COLO668 (cell line): ENCODE measurements around the gene PAK2.
A peak's percentile ranks its signal among the peaks of the same experiment; 100 is the strongest.
"Not testable (repeated sequence)": the region's sequence is repeated elsewhere in the genome, so short reads cannot be mapped to it uniquely, and the experiment has no call there.

ENCODE experiments used
- DNase-seq: peaks from one replicate; lab custom pipeline; 2025; ENCODE audit not compliant: unreplicated experiment; lab: John Stamatoyannopoulos, UW

The PAK2 gene

DNA sequence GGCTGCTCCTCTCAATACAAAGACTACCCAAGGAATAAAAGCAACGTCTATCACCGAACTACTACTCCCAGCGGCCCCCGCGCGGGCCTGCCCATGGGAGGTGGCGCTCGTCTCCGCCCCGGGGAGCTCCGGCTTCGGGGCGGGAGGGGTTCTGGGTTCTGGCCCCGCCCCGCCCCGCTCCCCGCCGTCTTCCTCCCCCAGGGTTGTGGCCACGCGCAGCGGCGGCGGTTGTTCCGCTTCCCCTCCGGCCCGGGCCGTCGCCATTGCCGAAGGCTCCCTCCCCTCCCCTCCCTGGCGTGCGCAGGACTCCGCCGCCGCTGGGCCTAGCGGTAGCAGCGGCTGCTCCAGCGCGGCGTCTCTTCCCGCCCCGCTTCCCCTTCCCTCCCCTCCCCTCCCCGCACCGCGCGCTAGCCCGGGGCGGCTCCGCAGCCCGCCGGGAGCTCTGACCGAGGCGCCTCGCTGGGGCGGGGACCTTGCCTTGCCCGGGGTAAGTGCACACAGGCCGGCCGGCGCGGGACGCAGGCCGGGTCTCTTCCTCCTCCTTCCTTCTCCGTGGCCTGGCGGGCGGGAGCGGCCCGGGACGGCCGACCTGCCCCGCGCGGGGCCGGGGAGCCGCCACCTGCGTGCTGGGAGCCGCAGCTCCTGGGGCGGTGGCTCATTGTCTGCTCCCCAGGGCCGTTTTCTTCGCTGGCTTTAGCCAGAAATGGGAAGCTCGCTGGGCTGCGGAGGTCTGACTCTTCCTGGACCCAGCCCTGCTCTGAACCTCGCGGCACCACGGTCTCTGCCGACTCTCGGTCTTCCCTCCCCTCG is at the start of gene PAK2:
Gene PAK2, plus strand, starts transcription at position 187 of the 810 bp plus-strand sequence. CDS start 42,790 bp downstream, outside the sequence.
- peak; percentile 88 for DNase-seq

GRCh38 chr3:196689941-196690660 is 49.6 kb upstream of the PAK2 start:
- no peak for DNase-seq

DNA sequence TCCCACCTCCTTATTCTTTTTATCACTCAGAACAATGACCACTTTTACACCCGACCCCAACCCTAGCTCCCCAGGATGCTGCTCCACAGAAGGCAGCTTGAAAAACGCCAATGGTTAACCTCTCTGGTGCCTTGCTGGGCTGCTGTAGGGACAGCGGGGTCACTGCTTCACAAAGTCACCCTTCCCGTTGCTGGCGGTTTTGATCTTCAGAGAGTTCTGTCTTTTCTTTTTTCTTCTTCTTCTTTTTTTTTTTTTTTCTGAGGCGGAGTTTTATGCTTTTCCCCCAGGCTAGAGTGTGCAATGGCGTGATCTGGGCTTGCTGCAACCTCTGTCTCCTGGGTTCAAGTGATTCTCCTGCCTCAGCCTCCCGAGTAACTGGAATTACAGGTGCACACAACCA is 48.3 kb upstream of the PAK2 start:
- no peak for DNase-seq

GRCh38 chr3:196694202-196694638 is 45.4 kb upstream of the PAK2 start:
- no peak for DNase-seq

DNA sequence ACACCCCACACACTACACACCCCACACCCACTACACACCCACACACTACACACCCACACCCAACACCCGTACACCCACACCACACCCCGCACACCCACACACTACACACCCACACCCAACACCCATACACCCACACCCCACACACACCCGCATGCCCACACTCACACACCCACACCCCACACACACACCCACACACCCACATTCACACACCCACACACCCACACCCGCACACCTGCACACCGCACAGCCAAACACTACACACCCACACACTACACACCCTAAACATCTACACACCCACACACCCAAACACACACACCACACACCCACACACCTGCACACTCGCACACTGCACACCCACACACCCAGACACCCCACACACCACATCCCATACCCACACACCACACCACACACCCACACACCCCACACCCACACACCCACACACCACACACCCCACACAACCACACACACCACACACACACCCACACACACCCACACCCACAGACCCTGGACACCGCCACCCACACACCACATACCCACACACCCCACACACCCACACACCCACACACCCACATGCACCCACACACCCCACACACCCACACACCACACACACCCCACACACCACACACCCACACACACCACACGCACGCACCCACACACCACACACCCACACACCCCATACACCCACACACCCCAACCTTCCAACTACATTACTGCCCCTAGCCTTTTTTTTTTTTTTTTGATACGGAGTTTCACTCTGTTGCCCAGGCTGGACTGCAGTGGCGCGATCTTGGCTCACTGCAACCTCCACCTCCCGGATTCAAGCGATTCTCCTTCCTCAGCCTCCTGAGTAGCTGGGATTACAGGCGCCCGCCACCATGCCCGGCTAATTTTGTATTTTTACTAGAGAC is 44.5 kb upstream of the PAK2 start:
- DNase-seq, result no peak

DNA sequence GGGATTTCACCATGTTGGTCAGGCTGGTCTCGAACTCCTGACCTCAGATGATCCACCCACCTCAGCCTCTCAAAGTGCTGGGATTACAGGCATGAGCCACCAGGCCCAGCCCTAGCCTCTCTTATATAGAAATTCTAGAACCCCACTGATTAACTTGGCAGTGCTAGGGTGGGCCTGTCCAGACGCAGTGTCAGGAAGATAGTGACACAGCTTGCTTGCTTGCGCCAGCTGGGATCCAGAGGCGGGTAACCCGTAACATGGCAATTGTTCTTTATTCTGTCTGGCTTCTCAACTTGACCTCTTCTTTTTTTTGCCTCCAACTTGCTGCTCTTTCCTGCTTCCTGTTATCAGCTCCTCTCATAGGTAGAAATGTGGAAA is 43.8 kb upstream of the PAK2 start:
- DNase-seq, result no peak

DNA sequence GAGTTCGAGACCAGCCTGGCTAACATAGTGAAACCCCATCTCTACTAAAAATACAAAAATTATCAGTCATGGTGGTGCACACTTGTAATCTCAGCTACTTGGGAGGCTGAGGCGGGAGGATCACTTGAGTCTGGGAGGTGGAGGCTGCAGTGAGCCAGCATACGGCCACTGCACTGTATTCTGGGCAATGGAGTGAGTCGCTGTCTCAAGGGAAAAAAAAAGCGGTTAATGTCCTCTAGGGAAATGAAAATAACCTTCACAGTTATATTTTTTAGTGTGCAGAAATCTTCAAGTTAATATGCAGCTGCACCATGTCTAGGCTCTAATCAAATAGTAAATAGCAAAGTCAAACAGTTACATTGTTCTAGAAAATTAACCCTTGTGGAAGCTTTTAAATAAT is 42.4 kb upstream of the PAK2 start:
- no peak for DNase-seq

- DNase-seq, result no peak
Observed at GRCh38 chr3:196699749-196700148, 39.9 kb upstream of the PAK2 start.

DNA sequence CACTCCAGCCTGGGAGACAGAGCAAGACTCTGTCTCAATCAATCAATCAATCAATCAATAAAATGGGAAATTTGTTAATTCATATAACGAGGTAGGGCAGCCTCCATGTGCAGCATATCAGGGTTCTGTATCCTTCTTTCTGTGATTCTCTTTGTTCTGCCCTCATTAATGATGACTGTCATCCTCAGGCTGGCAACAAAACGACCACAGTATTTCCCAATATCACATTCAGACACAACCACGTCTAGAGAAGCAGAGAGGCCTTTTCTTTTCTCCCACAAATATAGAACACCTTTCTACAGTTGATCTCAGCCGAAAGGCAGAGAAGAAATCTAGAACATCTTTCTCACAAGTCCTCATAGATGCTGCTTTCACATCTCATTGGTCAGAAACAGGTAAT is 38.9 kb upstream of the PAK2 start:
- no peak for DNase-seq

DNA sequence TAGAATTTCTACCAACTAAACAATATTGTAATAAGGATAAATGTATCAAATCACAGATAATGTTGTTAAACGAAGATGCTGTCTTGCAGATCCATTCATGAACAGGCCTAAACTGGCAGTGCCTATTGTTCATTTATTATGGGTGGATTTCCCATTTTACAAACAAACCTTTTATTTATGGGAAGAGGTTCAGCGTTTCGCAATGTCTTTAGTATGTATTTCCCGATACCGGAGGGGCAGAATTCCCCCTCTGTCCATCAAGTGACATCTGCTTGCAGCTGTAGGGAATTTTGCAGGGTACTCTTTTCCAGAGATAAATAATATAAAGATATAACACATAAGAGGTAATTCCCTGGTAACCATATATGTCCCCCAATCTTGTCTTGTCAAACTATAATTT is 33.3 kb upstream of the PAK2 start:
- DNase-seq, result no peak

DNA sequence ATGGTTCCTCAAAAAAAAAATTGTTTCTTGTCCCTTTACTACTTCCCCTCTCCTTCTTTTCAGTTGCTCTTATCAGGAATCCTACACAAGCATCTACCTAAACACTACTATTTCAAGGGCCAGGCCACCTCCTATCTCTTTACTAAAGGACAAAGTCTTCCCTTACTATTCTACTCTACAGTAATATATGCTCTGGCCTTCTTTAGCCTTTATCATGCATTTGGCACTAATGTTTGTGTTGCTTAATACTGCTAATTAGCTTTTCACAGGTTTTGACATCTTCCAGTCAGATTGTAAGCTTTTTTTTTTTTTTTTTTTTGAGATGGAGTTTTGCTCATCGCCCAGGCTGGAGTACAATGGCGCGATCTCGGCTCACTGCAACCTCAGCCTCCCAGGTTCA is 32.9 kb upstream of the PAK2 start:
- DNase-seq, result no peak

DNA sequence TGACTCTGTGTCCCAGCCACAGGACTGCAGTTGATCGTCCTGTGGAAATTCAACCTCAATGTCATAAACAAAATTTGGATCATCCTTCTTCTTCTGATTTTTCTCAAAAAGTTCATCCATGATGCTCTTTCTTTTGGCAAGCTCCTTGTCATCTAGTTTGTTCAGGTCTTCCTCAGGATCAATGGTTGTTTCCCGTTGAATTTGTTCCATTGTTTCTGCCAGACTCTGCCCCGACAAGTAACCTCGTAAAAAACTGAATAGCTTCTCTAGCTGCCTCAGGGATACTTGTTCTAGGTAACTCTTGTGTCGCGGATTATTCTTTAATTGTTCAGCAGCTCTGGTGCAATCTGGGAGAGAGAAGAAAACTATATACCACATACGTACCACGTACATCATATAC is 32.1 kb upstream of the PAK2 start:
- no peak for DNase-seq

DNA sequence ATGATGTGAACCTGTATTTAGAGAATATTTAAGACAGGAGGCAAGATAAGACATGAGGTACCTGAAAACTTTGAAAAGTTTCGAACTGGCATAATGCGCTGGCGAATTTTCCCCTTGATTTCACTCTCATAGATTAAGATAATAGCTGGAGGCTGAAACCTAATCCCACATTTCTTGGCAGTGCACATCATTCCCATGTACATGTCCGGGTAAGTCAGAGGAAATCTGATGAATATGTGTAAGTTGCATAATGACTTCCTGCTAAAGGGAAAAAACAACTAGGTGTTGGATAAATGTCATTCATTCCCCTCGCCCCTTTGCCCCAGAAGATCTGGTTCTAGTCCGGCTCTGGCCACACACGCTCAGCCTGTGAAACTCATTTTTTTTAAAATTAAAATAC is 31.2 kb upstream of the PAK2 start:
- DNase-seq, result no peak

DNA sequence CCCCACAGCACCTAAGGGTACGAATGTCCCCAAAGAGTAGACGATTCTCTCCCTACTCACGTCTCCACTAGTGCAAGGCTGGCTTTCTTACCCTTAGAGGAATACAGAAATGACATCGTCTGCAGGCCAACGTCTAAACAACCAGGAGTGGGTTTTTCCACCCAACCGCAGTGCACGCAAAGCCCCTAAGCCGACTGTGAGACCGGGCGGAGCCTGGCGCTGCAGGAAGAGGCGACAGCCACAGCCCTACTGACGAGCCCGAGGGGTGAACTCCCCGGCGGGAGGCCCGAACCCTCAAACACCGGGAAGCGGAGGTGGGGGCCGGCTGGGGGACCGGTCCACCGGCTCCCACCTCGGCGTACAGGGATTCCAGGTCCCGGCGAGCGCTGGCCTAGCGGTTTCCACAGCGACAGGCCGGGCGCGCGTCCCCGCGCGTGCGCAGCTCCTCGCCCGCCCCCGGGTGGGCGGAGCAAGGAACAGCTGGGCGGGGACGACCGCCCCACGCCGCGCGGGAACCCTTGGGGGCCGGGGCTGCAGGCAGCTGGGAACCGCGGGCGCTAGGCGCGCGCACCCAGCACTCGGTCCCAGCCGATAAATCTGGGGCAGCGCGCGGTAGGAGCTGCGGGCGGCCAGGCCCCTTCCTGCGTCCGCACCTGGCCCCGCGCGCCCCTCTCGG is 27.7 kb upstream of the PAK2 start, which contains the start of the genes CEP19 and PIGX:
Gene CEP19, minus strand, starts transcription at position 413 of the 676 bp plus-strand sequence. CDS start 3,593 bp downstream, outside the sequence.
Gene PIGX, plus strand, starts transcription at position 540 of the 676 bp plus-strand sequence.
- DNase-seq, result peak; percentile 86

DNA sequence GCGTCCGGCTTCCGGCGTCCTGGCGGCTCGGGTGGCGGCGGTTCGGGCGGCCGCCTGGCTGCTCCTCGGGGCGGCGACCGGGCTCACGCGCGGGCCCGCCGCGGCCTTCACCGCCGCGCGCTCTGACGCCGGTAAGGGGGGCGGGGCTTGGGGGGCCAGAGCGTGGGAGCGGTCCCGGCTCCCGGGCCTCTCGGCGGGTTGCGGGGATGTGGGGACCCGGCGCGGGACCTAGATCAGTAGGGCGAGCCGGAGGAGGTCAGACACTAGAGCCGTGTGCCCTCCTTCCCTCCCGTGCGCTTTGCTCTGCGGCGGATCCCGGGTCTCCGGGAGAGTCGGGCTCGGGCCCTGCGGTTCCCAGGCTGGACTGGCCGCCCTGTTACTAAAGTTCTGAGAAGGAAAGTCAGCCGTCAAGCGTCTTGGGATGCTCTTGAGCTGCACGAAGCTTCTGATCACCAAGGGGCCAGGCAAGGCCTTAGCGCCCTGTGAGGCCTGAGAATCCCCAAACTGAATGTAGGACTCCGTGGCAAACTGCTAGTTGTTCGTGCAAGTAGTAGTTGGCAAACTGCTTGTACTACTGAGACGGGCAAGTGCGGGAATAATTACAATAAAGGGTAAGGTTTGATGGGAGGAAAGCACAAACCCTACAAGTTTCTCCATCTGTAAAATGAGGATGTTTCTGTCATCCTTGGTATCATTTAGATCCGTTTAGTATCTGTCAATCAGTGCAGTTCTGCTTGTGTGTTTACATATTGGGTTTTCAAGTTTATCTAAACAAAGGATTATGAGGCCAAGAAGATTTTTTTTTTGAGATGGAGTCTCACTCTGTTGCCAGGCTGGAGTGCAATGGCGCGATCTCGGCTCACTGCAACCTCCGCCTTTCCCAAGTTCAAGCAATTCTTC is 26.9 kb upstream of the PAK2 start:
- DNase-seq, result peak; percentile 83

DNA sequence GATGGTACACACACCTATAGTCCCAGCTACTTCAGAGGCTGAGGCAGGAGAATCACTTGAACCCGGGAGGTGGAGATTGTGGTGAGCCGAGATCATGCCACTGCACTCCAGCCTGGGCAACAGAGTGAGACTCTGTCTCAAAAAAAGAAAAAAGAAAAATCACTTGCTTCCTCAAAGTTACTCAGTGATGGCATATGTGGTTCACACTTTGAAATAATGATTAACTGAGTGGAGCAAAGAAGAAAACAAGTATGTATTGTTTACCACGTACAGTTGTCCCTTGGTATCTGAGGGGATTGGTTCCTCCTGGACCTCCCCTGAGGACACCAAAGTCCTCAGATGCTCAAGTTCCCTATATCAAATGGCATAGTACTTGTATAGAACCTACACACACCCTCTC is 22.5 kb upstream of the PAK2 start:
- DNase-seq, result not testable (repeated sequence)

DNA sequence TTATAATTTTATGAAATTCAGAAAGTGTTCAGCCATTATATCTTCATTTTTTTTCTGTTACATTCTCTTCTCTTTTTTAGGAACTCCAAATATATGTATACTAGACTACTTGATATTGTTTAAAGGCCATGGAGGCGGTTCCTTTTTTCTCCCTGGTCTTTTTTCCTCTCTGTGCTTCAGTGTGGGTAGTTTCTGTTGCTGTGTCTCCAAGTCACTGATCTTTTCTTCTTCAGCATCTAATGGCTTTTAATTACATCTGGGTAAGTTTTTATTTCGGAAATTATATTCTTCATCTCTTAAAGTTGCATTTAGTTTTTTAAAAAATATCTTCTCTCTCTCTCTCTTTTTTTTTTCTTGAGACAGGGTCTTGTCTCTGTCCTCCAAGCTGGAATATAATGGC is 18.6 kb upstream of the PAK2 start:
- DNase-seq, result no peak

GRCh38 chr3:196726788-196727675 is 12.6 kb upstream of the PAK2 start:
- no peak for DNase-seq

DNA sequence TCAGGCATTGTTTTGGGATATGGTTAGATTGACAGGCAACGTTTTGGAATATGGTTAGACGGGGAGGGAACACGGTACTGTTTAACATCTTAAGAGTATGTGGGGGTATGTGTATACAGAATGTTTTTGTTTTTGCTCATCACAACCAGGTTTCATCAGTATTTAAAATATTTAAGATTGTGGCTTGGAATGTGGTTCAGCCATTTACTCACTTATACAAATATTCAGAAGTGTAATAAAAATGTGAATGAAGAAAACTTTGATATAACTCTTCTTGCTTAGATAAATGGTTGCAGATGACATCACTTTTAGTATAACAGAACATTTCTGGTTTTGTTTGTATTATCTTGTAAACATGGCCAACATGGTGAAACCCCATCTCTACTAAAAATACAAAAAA is 3.9 kb upstream of the PAK2 start:
- DNase-seq, result no peak
